ENCODE results near the gene SLC30A9. TPM values are rescaled to one million over a fixed set of nuclear protein-coding genes. Genes with fewer than 3 reads are reported as not detected.
A peak's percentile ranks its signal among the peaks of the same experiment; 100 is the strongest.

SLC30A9 gene
- total and polyA plus RNA-seq, 2 experiments from 2014 or later: 65.5 to 69.5 TPM

DNA sequence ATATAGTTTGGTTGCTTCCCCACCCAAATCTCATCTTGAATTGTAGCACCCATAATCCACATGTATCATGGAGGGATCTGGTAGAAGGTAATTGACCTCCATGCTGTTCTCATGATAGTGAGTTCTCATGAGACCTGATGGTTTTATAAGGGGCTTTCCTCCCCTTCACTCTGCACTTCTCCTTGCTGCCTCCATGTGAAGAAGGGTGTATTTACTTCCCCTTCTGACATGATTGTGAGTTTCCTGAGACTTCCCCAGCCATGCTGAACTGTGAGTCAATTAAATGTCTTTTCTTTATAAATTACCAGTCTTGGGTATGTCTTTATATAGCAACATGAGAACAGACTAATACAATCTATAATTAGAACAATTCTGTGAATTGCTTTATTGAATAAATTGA, 20.7 kb upstream of the SLC30A9 start:
- no peak for DNase-seq
- H3K4me3 ChIP-seq: no peak overlapping the region
- H3K27me3 ChIP-seq (replicated peaks; ENCODE audit: insufficient read depth): no peaks in the 10 kb centered on the region
- no peak overlapping the region for H3K27ac ChIP-seq
- H2AFZ ChIP-seq: no peak overlapping the region
- no peaks in the 10 kb centered on the region for H3F3A ChIP-seq (ENCODE audit: insufficient read depth)
- no peaks in the 10 kb centered on the region for H3K79me2 ChIP-seq (ENCODE audit: insufficient read depth)
- no peaks in the 10 kb centered on the region for H3K9me2 ChIP-seq (ENCODE audit: insufficient read depth)
- no peaks in the 10 kb centered on the region for H3K9me3 ChIP-seq (ENCODE audit: low read depth)
- H3K4me1 ChIP-seq (ENCODE audit: insufficient read depth): no peaks in the 10 kb centered on the region
- no peaks in the 10 kb centered on the region for H3K36me3 ChIP-seq (ENCODE audit: low read depth)
- no peak overlapping the region for H3K4me2 ChIP-seq (ENCODE audit: unreplicated experiment)
- H3K9ac ChIP-seq: no peak overlapping the region
- no peaks in the 10 kb centered on the region for H4K20me1 ChIP-seq (ENCODE audit: insufficient read depth)
- TF ChIP-seq EZH2phosphoT487 (IDR thresholded peaks at IDR 0.05; ENCODE audit: insufficient read depth, low read depth): no peak
- TF ChIP-seq EZH2 (IDR thresholded peaks at IDR 0.05; ENCODE audit: insufficient read depth, poor library complexity, severe bottlenecking): no peak
- in situ Hi-C loops (cut with MboI): no loop called here

DNA sequence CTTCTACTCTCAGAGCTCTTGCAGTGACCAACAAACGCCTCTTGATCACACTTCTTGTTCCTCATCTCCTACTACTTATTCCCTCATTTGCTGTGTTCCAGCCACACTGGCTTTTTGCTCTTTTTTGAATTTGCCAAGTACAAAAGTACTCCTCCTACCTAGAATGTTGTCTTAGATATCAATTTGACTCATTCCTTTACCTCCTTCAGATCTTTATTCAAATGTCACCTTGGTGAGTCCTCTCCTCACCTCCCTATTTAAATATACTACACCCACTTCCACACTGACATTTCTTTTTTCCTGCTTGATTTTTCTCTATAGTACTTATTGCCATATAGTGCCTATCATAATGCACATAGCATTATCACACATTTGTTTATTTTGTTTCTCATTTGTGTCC, 15.0 kb upstream of the SLC30A9 start:
- Histone ChIP-seq H3K9me3 (ENCODE audit: low read depth) (no peaks in the 10 kb centered on the region), H3K4me1 (ENCODE audit: insufficient read depth) (no peaks in the 10 kb centered on the region), H3K27me3 (replicated peaks; ENCODE audit: insufficient read depth) (no peaks in the 10 kb centered on the region), H2AFZ (no peak overlapping the region), H3K4me3 (no peak overlapping the region), H3K36me3 (ENCODE audit: low read depth) (no peaks in the 10 kb centered on the region), H4K20me1 (ENCODE audit: insufficient read depth) (no peaks in the 10 kb centered on the region), H3K4me2 (ENCODE audit: unreplicated experiment) (no peak overlapping the region), H3K27ac (no peak overlapping the region), H3K9ac (no peak overlapping the region), H3K79me2 (ENCODE audit: insufficient read depth) (no peaks in the 10 kb centered on the region), H3K9me2 (ENCODE audit: insufficient read depth) (no peaks in the 10 kb centered on the region), H3F3A (ENCODE audit: insufficient read depth) (no peaks in the 10 kb centered on the region)
- TF ChIP-seq EZH2phosphoT487 (IDR thresholded peaks at IDR 0.05; ENCODE audit: insufficient read depth, low read depth) (no peak), EZH2 (IDR thresholded peaks at IDR 0.05; ENCODE audit: insufficient read depth, poor library complexity, severe bottlenecking) (no peak)
- 50 to 62% methylated on average over 1 of the region's 1 CpG for WGBS, 2 experiments (ENCODE audit: low coverage in 1 of 2, low lambda C conversion rate in 2 of 2, missing lambda C conversion rate in 2 of 2)
- DNase-seq: no peak
- in situ Hi-C loops (cut with MboI): no loop called here

DNA sequence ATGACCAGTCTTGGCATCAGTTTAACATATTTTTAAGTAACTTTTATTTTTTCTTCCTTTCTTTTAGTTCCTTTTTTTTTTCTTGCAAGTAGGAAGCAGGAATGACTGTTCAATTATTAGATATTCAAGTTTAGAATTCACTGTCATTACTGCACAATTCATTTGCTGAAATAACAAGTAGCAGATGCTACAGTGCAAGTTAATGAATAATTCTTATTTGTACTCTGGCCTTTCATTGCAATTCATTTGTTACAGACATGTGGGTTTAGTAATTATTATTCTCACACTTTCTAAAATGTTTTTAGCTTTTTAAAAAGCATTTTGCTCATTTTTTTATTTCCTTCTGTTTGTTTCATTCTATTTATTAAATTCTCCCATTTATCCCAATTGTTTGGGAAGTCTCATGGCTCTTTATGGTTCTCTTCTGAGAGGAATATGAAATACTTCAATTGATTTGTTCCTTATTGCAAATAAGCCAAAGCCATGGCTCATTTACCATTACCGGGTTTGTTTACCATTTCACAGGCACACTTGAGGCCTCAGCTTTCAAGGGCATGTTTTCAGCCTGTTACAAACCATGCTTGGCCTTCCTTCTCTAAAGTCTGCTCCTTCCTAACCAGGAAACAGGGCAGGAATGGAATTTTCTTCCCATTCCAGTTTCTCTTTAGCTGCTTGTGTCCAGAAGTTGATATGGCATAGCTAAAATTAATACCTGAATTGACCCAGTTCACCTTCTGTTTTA, 13.4 kb upstream of the SLC30A9 start:
- H3K9me2 ChIP-seq (ENCODE audit: insufficient read depth): no peaks in the 10 kb centered on the region
- H4K20me1 ChIP-seq (ENCODE audit: insufficient read depth): no peaks in the 10 kb centered on the region
- H3K9ac ChIP-seq: no peak overlapping the region
- no peak overlapping the region for H3K27ac ChIP-seq
- DNase-seq: no peak
- WGBS, 2 experiments (ENCODE audit: low coverage in 1 of 2, low lambda C conversion rate in 2 of 2, missing lambda C conversion rate in 2 of 2): 42 to 81% methylated on average over 1 of the region's 1 CpG
- no peaks in the 10 kb centered on the region for H3K9me3 ChIP-seq (ENCODE audit: low read depth)
- H3K4me3 ChIP-seq: no peak overlapping the region
- no peaks in the 10 kb centered on the region for H3K4me1 ChIP-seq (ENCODE audit: insufficient read depth)
- no peak overlapping the region for H3K4me2 ChIP-seq (ENCODE audit: unreplicated experiment)
- H3K79me2 ChIP-seq (ENCODE audit: insufficient read depth): no peaks in the 10 kb centered on the region
- in situ Hi-C loops (cut with MboI): no loop called here
- no peaks in the 10 kb centered on the region for H3K27me3 ChIP-seq (replicated peaks; ENCODE audit: insufficient read depth)
- no peak for TF ChIP-seq EZH2 (IDR thresholded peaks at IDR 0.05; ENCODE audit: insufficient read depth, poor library complexity, severe bottlenecking)
- H2AFZ ChIP-seq: peak overlapping the region; percentile 62; the same call in 1 of the 2 replicates
- no peaks in the 10 kb centered on the region for H3F3A ChIP-seq (ENCODE audit: insufficient read depth)
- no peaks in the 10 kb centered on the region for H3K36me3 ChIP-seq (ENCODE audit: low read depth)

GRCh38 chr4:41977709-41978108, 12.6 kb upstream of the SLC30A9 start:
- Histone ChIP-seq H3K27ac (no peak overlapping the region), H3K9ac (no peak overlapping the region), H3K4me3 (no peak overlapping the region), H3K9me2 (ENCODE audit: insufficient read depth) (no peaks in the 10 kb centered on the region), H3K27me3 (replicated peaks; ENCODE audit: insufficient read depth) (no peaks in the 10 kb centered on the region), H3K9me3 (ENCODE audit: low read depth) (no peaks in the 10 kb centered on the region), H3K4me2 (ENCODE audit: unreplicated experiment) (no peak overlapping the region), H3K36me3 (ENCODE audit: low read depth) (no peaks in the 10 kb centered on the region), H3F3A (ENCODE audit: insufficient read depth) (no peaks in the 10 kb centered on the region), H3K4me1 (ENCODE audit: insufficient read depth) (no peaks in the 10 kb centered on the region), H4K20me1 (ENCODE audit: insufficient read depth) (no peaks in the 10 kb centered on the region), H2AFZ (peak overlapping the region; percentile 62), H3K79me2 (ENCODE audit: insufficient read depth) (no peaks in the 10 kb centered on the region)
- DNase-seq: peak; percentile 51
- 40 to 45% methylated on average over 3 of the region's 3 CpGs for WGBS, 2 experiments (ENCODE audit: low coverage in 1 of 2, low lambda C conversion rate in 2 of 2, missing lambda C conversion rate in 2 of 2)
- TF ChIP-seq EZH2phosphoT487 (IDR thresholded peaks at IDR 0.05; ENCODE audit: insufficient read depth, low read depth) (no peak), EZH2 (IDR thresholded peaks at IDR 0.05; ENCODE audit: insufficient read depth, poor library complexity, severe bottlenecking) (no peak)
- in situ Hi-C loops (cut with MboI): no loop called here

GRCh38 chr4:41981456-41981855, 8.9 kb upstream of the SLC30A9 start, which contains the start of gene DCAF4L1:
Gene DCAF4L1, plus strand, starts transcription at chr4:41981756. Its CDS starts 37 bp downstream, at chr4:41981793.
- 92 to 93% methylated on average over 12 of the region's 12 CpGs for WGBS, 2 experiments (ENCODE audit: low coverage in 1 of 2, low lambda C conversion rate in 2 of 2, missing lambda C conversion rate in 2 of 2)
- no peak for DNase-seq

More at GRCh38 chr4:41981456-41981855, 8.9 kb upstream of the SLC30A9 start, which contains the start of gene DCAF4L1:
- Histone ChIP-seq H3K79me2 (ENCODE audit: insufficient read depth) (no peaks in the 10 kb centered on the region), H3F3A (ENCODE audit: insufficient read depth) (no peaks in the 10 kb centered on the region), H3K27ac (no peak within 1 kb of the TSS), H3K9me2 (ENCODE audit: insufficient read depth) (no peaks in the 10 kb centered on the region), H3K36me3 (ENCODE audit: low read depth) (no peaks in the 10 kb centered on the region), H3K4me2 (ENCODE audit: unreplicated experiment) (no peak within 1 kb of the TSS), H2AFZ (no peak within 1 kb of the TSS), H3K9ac (no peak within 1 kb of the TSS), H3K4me1 (ENCODE audit: insufficient read depth) (no peaks in the 10 kb centered on the region), H3K9me3 (ENCODE audit: low read depth) (no peaks in the 10 kb centered on the region), H3K4me3 (no peak within 1 kb of the TSS), H4K20me1 (ENCODE audit: insufficient read depth) (no peaks in the 10 kb centered on the region), H3K27me3 (replicated peaks; ENCODE audit: insufficient read depth) (no peaks in the 10 kb centered on the region)
- in situ Hi-C loops (cut with MboI): no loop called here
- TF ChIP-seq EZH2 (IDR thresholded peaks at IDR 0.05; ENCODE audit: insufficient read depth, poor library complexity, severe bottlenecking) (no peak), EZH2phosphoT487 (IDR thresholded peaks at IDR 0.05; ENCODE audit: insufficient read depth, low read depth) (no peak)
